SH-SY5Y (cell line): Measurements from ENCODE around the gene C1R.

Source experiments
- GATA2 ChIP-seq: IDR thresholded peaks from 2 replicates; pipeline ENCODE4 v1.6.1; 2011; ENCODE audit warnings: mild to moderate bottlenecking, low read depth, low read length
- GATA3 ChIP-seq: IDR thresholded peaks from 2 replicates; pipeline ENCODE4 v1.6.1; 2011; ENCODE audit warnings: low read depth, mild to moderate bottlenecking, low read length, moderate library complexity

GRCh38 chr12:7090222-7090998 lies 1.8 kb downstream of the C1R start:
- TF ChIP-seq GATA2 (no peak), GATA3 (no peak)
